H1 (cell line): Measurements from ENCODE around the gene ATAD3B. TPM values are rescaled to one million over a fixed set of nuclear protein-coding genes. Genes with fewer than 3 reads are reported as not detected.

Experiments used
- CTCF ChIP-seq, 3 experiments: IDR thresholded peaks; 1 replicate in 2 of 3; 2 replicates in 1 of 3; pipeline versions ENCODE4 v1.5.1 to v1.6.1; 2011; ENCODE audit warnings: low read length in 3 of 3, mild to moderate bottlenecking in 3 of 3, inconsistent platforms in 2 of 3, low read depth in 1 of 3, moderate library complexity in 1 of 3; ENCODE audit not compliant: insufficient read depth in 1 of 3; ENCODE audit errors: control extremely low read depth in 1 of 3
- HDAC2 ChIP-seq, 2 experiments: fragments of 300-600 bp in 1 of 2; sonication (generic) in 1 of 2; IDR thresholded peaks; 2 replicates each; pipeline ENCODE4 v1.6.1; 2011 to 2012; ENCODE audit warnings: low read depth in 2 of 2, low read length in 2 of 2, mild to moderate bottlenecking in 2 of 2, moderate library complexity in 2 of 2, borderline replicate concordance in 1 of 2, inconsistent platforms in 1 of 2
- JUND ChIP-seq: IDR thresholded peaks from 2 replicates; pipeline ENCODE4 v1.6.1; 2011; ENCODE audit warnings: mild to moderate bottlenecking, improper control_type of control experiment, low read length
- SP2 ChIP-seq: IDR thresholded peaks from 2 replicates; pipeline ENCODE4 v1.6.1; 2012; ENCODE audit warnings: mild to moderate bottlenecking, low read length, inconsistent platforms
- polyA plus RNA-seq, 7 experiments: library from polyadenylated mRNA; depleted of rRNA in 3 of 7; stranded (reverse) in 5 of 7; unstranded in 2 of 7; fragments of >200 nt in 5 of 7; fragments of 200-250 nt in 2 of 7; gene quantifications; 1 replicate in 5 of 7; 2 replicates in 1 of 7; 4 replicates in 1 of 7; pipeline versions ENCODE4 v1.2.1 to v1.2.3, GENCODE V29; 2011 to 2013; ENCODE audit warnings: missing spikeins in 2 of 7, mixed read lengths in 2 of 7
- total RNA-seq: library from RNA; stranded (reverse); fragmentation: NEBNext Ultra II Directional; extraction: Animal tissue kit (Norgen Biotek cat#: 25700); gene quantifications from 2 replicates; pipeline ENCODE4 v1.2.1, GENCODE V29; 2021

Gene ATAD3B
- total and polyA plus RNA-seq, 2 of the 8 experiments (the other 6 are each of a cell fraction or from before 2014, with no cell fraction given), result 31.3 to 63.0 TPM

GRCh38 chr1:1539310-1540089, 67.9 kb downstream of the ATAD3B start (continued):
- no peak for TF ChIP-seq CTCF (IDR thresholded peaks at IDR 0.05; ENCODE audit: control extremely low read depth in 1 of 3, insufficient read depth in 1 of 3, low read depth in 1 of 3, low read length in 3 of 3)
- TF ChIP-seq HDAC2 (IDR thresholded peaks at IDR 0.05; ENCODE audit: borderline replicate concordance in 1 of 2, low read depth in 2 of 2, low read length in 2 of 2), result 0 out of 4 replicates have a peak, but pooled peaks of 1 of the 2 experiments have one; percentile 30
- TF ChIP-seq SP2, result no peak
- no peak for TF ChIP-seq JUND
